ENCODE results near the gene RNASEH2A. TPM values are rescaled to one million over a fixed set of nuclear protein-coding genes. Genes with fewer than 3 reads are reported as not detected.
A peak's percentile ranks its signal among the peaks of the same experiment; 100 is the strongest.

Gene RNASEH2A
- total and polyA plus RNA-seq, 2 of the 13 experiments (the other 11 are each of a cell fraction or from before 2014, with no cell fraction given) = 25.1 to 35.8 TPM

DNA sequence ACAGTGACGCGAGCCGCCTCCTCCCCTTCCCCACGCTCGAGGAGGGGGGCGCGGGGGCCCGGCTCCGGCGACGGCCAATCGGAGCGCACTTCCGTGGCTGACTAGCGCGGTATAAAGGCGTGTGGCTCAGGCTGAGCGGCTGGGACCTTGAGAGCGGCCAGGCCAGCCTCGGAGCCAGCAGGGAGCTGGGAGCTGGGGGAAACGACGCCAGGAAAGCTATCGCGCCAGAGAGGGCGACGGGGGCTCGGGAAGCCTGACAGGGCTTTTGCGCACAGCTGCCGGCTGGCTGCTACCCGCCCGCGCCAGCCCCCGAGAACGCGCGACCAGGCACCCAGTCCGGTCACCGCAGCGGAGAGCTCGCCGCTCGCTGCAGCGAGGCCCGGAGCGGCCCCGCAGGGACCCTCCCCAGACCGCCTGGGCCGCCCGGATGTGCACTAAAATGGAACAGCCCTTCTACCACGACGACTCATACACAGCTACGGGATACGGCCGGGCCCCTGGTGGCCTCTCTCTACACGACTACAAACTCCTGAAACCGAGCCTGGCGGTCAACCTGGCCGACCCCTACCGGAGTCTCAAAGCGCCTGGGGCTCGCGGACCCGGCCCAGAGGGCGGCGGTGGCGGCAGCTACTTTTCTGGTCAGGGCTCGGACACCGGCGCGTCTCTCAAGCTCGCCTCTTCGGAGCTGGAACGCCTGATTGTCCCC is 14.9 kb upstream of the RNASEH2A start, which contains the start of gene JUNB (continued):
- TF ChIP-seq HNRNPK (IDR thresholded peaks at IDR 0.05; ENCODE audit: low read depth, low read length, poor library complexity, severe bottlenecking) (peak; percentile 96), SATB2 (CRISPR knock-in tag; IDR thresholded peaks at IDR 0.05) (no peak; the same call in 1 of the 2 replicates), ELF3 (CRISPR knock-in tag; IDR thresholded peaks at IDR 0.05) (peak; percentile 86), SP5 (CRISPR knock-in tag; IDR thresholded peaks at IDR 0.05; ENCODE audit: borderline replicate concordance, low read depth) (peak; percentile 96), ZNF598 (CRISPR knock-in tag; IDR thresholded peaks at IDR 0.05; ENCODE audit: borderline replicate concordance) (peak; percentile 47; the same call in 1 of the 2 replicates), ZNF329 (CRISPR knock-in tag; IDR thresholded peaks at IDR 0.05; ENCODE audit: low read depth) (peak; percentile 79; the same call in 1 of the 2 replicates), ZSCAN9 (CRISPR knock-in tag; IDR thresholded peaks at IDR 0.05; ENCODE audit: borderline replicate concordance) (peak; percentile 90), POLR2AphosphoS5 (IDR thresholded peaks at IDR 0.05; ENCODE audit: low read depth, low read length) (peak; percentile 100), MEIS1 (CRISPR knock-in tag; IDR thresholded peaks at IDR 0.05; ENCODE audit: borderline replicate concordance) (peak; percentile 75; the same call in 1 of the 2 replicates), ZNF296 (CRISPR knock-in tag; conservative IDR thresholded peaks at IDR 0.05) (no peak), ZNF292 (CRISPR knock-in tag; IDR thresholded peaks at IDR 0.05; ENCODE audit: borderline replicate concordance, low read depth) (no peak), ZNF614 (CRISPR knock-in tag; IDR thresholded peaks at IDR 0.05; ENCODE audit: borderline replicate concordance) (peak; percentile 93), ZNF12 (CRISPR knock-in tag; IDR thresholded peaks at IDR 0.05) (peak; percentile 61; the same call in 1 of the 2 replicates), RFX3 (CRISPR knock-in tag; IDR thresholded peaks at IDR 0.05) (no peak; the same call in 1 of the 2 replicates), EED (CRISPR knock-in tag; IDR thresholded peaks at IDR 0.05) (peak; percentile 80; the same call in 1 of the 2 replicates), MZF1 (CRISPR knock-in tag; IDR thresholded peaks at IDR 0.05; ENCODE audit: borderline replicate concordance) (no peak), ZNF33B (CRISPR knock-in tag; IDR thresholded peaks at IDR 0.05) (no peak), RFXAP (CRISPR knock-in tag; IDR thresholded peaks at IDR 0.05; ENCODE audit: borderline replicate concordance) (peak; percentile 75; the same call in 1 of the 2 replicates), NONO (IDR thresholded peaks at IDR 0.05) (no peak), NONO (CRISPR knock-in tag; conservative IDR thresholded peaks at IDR 0.05) (peak; percentile 95), ZFP37 (CRISPR knock-in tag; IDR thresholded peaks at IDR 0.05; ENCODE audit: borderline replicate concordance) (peak; percentile 61; the same call in 1 of the 2 replicates), ELF4 (CRISPR knock-in tag; IDR thresholded peaks at IDR 0.05; ENCODE audit: borderline replicate concordance) (peak; percentile 95), ZNF746 (CRISPR knock-in tag; IDR thresholded peaks at IDR 0.05) (peak; percentile 80)
- TF ChIP-seq, protein P1, sequence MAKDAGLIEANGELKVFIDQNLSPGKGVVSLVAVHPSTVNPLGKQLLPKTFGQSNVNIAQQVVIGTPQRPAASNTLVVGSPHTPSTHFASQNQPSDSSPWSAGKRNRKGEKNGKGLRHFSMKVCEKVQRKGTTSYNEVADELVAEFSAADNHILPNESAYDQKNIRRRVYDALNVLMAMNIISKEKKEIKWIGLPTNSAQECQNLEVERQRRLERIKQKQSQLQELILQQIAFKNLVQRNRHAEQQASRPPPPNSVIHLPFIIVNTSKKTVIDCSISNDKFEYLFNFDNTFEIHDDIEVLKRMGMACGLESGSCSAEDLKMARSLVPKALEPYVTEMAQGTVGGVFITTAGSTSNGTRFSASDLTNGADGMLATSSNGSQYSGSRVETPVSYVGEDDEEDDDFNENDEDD (CRISPR knock-in tag; IDR thresholded peaks at IDR 0.05; ENCODE audit: borderline replicate concordance) = peak; percentile 77; the same call in 1 of the 2 replicates
- TF ChIP-seq, protein P2, sequence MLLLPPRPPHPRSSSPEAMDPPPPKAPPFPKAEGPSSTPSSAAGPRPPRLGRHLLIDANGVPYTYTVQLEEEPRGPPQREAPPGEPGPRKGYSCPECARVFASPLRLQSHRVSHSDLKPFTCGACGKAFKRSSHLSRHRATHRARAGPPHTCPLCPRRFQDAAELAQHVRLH (CRISPR knock-in tag; IDR thresholded peaks at IDR 0.05; ENCODE audit: borderline replicate concordance, low read depth) = peak; percentile 80; the same call in 1 of the 2 replicates
- TF ChIP-seq, protein P3, sequence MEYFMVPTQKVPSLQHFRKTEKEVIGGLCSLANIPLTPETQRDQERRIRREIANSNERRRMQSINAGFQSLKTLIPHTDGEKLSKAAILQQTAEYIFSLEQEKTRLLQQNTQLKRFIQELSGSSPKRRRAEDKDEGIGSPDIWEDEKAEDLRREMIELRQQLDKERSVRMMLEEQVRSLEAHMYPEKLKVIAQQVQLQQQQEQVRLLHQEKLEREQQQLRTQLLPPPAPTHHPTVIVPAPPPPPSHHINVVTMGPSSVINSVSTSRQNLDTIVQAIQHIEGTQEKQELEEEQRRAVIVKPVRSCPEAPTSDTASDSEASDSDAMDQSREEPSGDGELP (IDR thresholded peaks at IDR 0.05; ENCODE audit: borderline replicate concordance, low read depth) = peak; percentile 55; the same call in 1 of the 2 replicates
